Activated CD4-positive, alpha-beta T cell treated with anti-CD3 and anti-CD28 coated beads for 1 hour (primary cell): Measurements from ENCODE around the gene RLN2.
"Not testable (repeated sequence)": the region's sequence is repeated elsewhere in the genome, so short reads cannot be mapped to it uniquely, and the experiment has no call there.

Experiments used
- DNase-seq: peaks from one replicate; pipeline ENCODE4 v3.0.0-alpha.2; 2020

The RLN2 gene

GRCh38 chr9:5303840-5304795 is at the start of gene RLN2:
Gene RLN2, minus strand, starts transcription at chr9:5304716. Its CDS starts 136 bp downstream, at chr9:5304580.
- not testable (repeated sequence) for DNase-seq

DNA sequence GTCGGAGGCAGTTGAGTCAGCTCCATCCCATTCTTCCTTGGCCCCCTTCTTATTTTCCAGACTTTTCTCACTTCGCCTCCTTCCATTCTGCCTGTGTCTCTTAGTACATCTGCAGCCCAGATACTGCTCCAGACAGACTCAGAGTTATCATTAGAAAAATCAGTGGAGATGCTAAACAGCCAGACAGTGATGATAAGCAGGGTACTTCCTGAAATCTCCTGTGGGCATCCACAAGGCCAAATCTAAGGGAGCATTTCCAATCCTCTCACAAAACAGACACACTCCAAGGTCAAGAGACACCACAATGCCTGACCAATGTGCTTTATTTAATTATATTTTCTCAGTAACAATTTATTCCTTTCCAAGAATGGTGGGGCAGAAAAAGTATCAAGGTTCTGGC is 49.7 kb upstream of the RLN2 start:
- no peak for DNase-seq

DNA sequence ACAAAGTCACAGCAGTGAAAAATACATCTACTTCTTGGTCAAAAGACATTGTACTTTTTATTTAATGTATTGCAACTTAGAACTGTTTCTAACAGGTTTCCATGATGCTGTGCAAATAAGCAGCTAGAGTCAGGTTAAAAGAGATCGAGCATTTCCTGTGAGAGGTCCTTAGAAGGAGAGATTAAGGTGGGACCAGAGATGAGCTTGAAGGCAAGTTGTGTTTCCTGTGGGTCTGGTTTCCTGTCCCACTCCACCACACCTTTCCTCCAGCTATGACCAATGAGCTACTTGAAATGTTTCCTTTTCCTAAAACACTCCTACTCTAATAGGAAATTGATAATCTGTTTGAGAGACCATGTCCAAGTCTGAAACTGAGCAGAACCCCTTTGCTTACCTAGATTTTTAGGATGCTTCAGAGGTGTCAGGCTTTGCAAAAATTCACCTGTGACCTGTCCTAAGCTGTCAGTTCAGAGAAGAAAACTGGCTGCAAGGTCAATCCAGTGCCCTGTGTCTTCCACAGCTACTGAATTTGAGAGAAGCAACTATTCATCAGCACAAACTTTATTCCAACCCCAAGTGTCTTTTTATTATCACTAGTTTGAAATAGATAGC is 48.2 kb upstream of the RLN2 start:
- DNase-seq: no peak

DNA sequence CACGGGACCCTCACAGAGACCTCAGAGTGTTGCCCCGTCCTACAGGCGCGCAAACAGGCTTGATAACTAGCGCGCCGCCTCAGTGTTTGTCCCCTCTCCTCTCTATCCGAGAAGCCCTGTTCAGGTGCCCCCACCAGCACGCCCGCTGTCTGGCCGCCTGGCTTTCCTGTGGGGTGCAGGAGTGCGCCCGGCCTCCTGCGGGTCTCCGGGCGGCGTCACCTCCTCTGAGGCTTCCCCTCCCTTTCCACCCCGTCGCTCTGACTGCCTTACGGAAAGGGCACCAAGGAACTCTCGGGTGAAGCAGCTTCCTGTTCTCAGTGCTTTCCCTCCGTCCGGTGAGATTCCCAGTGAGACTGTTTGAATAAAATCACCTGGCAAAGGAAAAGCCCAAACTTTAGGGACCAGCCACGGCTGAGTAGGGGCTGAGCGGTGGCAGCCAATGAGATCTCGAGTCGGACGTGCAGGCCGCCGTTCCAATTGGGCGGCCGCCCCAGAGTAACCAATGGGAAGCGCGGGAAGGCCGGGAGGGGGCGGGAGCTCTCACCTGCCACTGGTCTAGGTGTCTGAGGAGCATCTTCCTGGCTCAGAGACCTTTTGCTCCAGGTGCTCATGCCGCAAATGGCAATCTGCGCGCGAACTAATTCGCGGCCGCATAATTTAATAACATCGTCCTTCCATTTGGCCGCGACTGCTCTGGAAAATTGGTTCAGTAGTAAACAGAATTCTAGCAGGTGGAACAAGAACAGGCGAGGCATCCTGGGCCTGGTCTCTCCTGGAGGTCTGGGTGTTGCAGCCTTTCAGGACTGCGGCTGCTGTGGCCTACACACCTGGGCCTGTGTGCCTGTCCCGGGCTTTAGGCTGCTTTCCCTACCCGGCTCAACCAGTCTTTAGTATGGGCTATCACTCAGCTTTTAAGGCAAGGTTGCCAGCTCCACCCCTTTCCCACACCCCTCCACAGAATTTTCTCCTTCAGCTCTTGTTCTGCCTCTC is 34.8 kb upstream of the RLN2 start, which contains the start of gene RLN1:
RLN1 (minus strand) TSS at position 885 of the 990 bp plus-strand sequence; CDS start at position 755, 130 bp downstream.
- DNase-seq: not testable (repeated sequence)

- DNase-seq: no peak
These were observed 32.2 kb upstream of the RLN2 start for GRCh38 chr9:5336688-5337087.

DNA sequence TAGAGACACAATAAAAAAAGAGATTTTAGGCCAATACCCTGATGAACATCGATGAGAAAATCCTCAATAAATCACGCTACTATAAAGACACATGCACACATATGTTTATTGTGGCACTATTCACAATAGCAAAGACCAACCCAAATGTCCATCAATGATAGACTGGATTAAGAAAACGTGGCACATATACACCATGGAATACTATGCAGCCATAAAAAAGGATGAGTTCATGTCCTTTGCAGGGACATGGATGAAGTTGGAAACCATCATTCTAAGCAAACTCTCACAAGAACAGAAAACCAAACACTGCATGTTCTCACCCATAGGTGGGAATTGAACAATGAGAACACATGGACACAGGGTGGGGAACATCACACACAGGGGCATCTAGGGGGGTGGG is 26.8 kb upstream of the RLN2 start:
- not testable (repeated sequence) for DNase-seq

GRCh38 chr9:5326893-5327548 is 22.5 kb upstream of the RLN2 start:
- DNase-seq: no peak

DNA sequence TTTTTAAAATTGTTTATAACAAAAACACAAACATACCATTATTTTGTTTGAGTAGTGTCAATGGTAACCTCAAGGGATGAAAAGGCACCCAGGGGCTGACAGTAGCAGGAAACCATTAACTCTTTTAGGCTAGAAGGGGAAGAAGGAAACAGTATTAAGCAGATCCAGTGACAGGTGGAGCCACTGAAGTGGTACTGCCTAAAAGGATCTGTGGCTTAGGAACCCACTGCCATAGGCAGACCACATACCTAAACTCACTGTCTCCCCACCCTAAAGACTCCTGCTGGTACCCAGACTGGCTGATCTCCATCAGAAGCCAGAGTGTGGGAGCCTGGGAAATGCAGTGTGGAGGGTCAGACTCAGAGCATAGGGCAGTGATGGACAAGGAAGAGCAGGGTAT is 21.7 kb upstream of the RLN2 start:
- no peak for DNase-seq

DNA sequence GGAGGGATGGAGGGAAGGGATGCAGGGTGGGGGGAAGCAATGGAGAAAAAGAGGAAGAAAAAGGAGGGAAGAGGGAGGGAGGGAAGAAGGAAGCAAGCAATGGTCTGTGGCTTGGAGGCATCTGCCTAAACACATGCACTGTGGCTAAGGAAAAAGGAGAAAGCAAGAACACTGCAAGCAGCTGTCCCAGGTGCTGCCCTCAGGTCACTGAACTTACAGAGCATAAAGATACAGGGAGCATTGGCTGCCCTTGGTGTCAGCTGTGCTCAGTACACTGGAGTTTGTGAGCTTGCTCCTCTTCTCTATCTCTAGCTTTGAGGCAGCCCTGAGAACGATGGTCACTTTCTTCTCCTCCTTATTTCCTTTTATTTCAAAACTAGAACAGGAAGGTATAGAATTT is 17.1 kb upstream of the RLN2 start:
- not testable (repeated sequence) for DNase-seq

DNA sequence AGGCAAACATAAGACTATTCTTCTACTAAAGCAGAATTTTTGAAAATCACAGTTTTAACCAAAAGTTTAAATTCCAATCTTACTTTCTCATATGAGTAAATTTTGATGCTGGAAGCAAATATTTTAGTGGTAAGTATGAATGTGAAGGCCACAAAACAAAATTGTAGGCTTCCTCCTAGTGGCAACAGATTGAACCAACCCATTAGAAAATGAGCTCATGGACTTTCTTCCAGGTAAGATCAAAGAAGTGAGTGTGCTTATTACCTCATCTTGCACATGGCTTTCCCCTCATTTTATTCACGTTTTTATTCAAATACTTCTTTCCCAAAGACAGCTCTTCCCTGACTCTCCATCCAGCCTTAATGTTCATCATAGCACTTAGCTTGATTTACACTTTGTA is 16.5 kb upstream of the RLN2 start:
- no peak for DNase-seq

GRCh38 chr9:5316406-5316805 is 11.9 kb upstream of the RLN2 start:
- DNase-seq: not testable (repeated sequence)

GRCh38 chr9:5315187-5315923 is 10.8 kb upstream of the RLN2 start:
- DNase-seq: no peak

DNA sequence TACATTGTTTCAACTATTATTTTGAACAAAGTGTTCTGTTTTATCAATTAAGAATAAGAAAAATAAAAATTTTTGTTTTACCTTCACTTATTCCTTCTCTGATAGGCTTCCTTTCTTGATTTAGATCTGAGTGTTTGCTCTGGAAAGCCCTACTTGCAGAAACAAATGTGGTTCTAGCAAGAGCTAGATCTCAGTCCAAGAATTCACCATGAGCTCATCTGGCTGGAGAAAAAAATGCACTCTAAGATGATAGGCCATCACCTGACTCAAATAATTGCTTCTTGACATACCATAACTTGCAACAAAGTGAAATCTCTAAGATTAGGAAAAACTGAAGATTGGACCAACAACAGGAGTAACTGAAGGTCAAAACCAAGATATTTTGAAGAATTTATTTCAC is 6.3 kb upstream of the RLN2 start:
- no peak for DNase-seq

DNA sequence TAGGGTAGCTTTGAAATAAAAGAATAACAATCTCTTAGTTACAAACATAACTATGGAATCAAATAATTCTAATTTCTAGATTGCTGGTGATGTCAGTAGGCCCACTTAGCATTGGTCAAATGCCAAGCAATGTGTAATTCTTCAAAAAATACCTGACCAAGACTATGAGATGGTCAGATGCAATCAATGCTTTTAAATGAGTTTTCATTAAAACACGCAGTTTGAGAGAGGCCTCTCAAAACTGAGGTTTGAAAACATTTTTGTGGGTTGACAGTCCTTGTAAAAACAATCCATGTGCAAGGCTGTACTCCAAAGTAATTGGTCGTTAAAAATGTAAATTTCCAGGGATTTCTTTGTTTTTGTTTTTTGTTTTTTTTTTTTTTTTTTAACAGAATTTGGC is 1.2 kb upstream of the RLN2 start:
- DNase-seq: no peak

DNA sequence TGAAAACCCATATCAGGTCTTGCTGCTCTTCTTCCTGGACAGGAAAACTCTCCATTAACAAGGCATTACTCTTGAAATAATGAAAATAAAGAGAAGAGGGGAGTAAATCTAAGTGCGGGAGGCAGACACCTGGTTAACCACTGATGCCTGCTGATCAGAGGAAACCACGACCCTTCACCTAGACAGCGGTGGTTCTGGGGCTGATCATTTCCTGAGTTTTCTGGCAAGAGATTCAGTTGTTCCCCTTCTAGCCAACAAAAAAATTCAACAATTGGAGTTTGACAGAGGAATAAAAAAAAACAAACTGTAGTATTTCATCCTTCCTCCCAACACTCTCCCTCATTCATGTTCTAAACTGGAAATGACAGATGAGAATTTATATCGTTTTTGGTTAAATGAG is 3.0 kb downstream of the RLN2 start:
- no peak for DNase-seq

- DNase-seq: no peak
These were observed 12.4 kb downstream of the RLN2 start for GRCh38 chr9:5292141-5292540.

GRCh38 chr9:5288591-5288990 is 15.9 kb downstream of the RLN2 start:
- no peak for DNase-seq

- no peak for DNase-seq
These were observed 18.3 kb downstream of the RLN2 start for GRCh38 chr9:5286262-5286661.

- no peak for DNase-seq
These were observed 26.0 kb downstream of the RLN2 start for GRCh38 chr9:5278486-5278885.

- no peak for DNase-seq
These were observed 29.7 kb downstream of the RLN2 start for GRCh38 chr9:5274770-5275169.

DNA sequence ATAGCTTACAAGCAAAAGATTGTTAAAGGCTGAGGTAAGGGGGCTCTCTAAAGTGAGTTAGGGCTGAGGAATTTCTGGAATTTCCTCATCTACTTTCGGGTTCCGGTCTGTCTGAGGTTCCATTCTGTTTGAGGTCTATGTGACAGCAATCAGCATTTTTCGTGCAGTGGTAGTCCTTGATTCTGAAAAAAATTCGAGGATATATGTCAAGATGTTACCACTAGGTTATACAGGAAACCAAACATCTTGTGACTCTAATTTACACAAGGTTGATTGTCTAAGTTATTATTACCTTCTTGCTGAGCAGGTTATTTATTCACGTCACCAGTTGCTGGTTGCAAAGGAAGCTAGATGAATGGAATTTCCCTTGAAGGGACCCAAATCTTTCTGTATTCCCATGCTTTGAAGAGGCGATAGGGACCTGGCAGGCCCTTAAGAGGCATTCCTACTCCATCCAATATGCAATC is 35.2 kb downstream of the RLN2 start:
- DNase-seq: no peak
